ENCODE results near the gene NKIRAS1.

NKIRAS1 gene

DNA sequence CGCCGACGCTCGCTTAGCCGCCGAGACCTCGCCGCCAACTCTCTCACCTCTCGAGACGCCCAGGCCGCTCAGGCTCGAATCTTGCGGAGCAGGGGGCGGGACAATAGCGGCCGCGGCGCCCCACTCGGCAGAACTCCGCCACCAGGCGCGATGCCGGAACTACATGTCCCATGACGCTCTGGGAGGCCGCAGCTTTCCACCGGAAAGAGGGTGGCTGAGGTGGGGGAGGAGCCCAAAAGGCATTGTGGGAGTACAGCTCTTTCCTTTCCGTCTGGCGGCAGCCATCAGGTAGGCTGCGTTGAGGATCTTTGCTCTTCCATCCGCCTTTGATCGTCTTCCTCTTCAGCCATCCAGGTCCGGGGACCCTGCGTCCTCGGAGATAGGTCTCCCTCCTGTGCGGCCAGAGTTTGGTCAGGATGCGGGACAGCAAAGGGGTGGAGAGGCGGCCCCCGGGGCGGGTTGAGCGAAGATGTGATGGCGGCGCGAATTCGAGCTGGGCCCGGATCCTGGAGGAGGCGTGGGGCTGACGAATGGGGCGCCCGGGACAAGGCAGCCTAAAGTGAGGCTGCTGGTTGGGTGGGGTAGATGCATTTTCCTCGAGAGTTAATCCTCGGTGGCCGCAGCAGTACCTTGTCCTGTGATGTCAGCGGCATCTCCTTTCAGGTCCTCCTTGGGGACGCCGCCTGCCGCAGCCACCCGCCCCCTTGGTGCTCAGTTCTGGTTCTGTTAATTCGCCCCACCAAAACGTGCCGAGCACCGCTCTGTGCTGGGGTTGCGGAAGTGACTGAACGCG, at the start of gene NKIRAS1, which contains the start of gene RPL15:
TSS of gene NKIRAS1 (minus strand) at position 105 of the 793 bp plus-strand sequence. CDS start 6,086 bp downstream, outside the sequence.
TSS of gene RPL15 (plus strand) at position 247 of the 793 bp plus-strand sequence. CDS start 728 bp downstream, outside the sequence.
- DNase-seq, result peak; percentile 97 to 98 (median 98)

DNA sequence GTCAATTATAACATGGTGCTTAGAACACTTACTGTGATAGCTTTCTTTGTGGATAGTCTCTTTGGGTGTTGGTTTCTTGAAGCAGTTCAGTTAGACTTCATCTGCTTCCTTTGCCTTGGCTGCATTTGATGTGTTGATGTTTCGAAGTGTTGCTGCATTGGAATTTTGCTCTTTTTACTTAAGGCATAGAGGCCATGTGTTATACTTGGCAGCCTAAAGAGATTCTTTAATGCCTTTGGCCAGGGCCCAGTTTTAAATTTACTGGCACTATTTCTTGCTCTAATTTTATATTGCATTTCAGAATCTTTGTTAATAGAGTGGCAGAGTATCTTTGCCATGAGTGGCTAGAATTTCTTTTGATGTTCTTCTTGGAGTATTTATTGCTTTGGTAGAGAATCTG, 49.5 kb upstream of the NKIRAS1 start:
- DNase-seq, result no peak

DNA sequence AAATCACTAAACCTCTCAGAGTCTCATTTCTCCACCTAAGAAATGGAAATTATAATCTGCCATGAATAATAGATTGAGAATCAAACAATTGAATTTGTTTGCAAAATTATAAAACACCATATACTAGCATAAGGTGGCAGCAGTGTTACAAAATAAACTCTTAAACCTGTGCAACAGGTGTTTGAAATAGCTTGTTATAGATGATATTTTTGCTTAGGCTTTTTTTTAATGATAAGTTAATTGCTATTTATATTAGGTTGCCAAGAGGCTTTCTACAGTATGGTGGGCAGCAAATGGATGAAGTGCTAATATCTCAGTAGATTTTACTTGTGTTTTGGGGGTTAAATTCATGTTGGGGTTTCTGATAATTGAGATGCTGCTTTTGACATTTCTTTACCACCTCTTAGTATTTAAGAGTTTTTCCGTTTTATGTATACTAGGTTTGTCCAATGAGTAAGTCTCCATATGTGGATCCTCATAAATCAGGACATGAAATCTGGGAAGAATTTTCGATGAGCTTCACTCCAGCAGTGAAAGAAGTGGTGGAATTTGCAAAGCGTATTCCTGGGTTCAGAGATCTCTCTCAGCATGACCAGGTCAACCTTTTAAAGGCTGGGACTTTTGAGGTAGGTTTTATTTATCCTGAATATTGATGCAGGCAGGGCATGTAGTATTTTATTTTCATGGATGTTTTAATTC, 47.9 kb upstream of the NKIRAS1 start:
- DNase-seq, result no peak

GRCh38 chr3:23961913-23962312, 45.1 kb upstream of the NKIRAS1 start:
- DNase-seq, result no peak

GRCh38 chr3:23961066-23961465, 44.3 kb upstream of the NKIRAS1 start:
- no peak for DNase-seq

DNA sequence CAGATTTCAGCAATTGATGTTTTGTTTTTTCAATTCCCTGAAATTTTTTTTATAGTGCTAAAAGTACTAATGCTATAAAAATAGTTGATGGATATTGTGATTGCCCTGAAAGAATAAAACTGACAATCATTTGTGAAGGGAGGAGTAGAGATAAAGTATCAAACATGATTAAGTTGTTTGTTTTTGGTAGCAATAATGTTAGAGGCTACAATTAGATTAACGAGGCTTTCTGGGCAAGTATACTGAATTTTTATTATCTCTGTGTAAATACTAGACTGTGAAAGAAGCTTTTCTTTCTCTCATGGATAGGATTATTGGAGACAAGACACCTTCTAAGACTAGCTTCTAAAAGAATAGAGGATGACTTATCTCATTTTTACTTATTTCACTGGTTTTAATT, 43.9 kb upstream of the NKIRAS1 start:
- DNase-seq, result no peak

- DNase-seq, result peak in 2 of 3 donors; percentile 26 to 32
Measured at GRCh38 chr3:23959135-23959900, 42.5 kb upstream of the NKIRAS1 start.

- DNase-seq, result no peak
Measured at GRCh38 chr3:23956701-23957100, 39.9 kb upstream of the NKIRAS1 start.

DNA sequence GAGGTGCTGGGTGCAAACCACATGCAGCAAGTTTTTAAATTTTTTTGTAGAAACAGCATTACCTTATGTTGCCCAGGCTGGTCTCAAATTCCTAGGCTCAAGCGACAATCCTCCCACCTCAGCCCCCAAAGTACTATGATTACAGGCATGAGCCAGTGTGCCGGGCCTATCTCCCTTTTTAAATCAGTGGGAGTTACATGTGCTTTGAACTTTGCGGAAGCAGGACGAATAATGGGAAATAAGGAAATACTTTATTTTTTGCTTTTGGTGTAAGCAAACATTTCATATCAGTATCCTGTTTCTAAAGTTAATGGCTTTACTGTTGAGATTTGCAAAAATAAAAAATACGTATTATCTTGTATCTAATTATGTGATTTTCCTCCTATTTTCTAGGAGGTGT, 37.4 kb upstream of the NKIRAS1 start:
- DNase-seq, result no peak

- DNase-seq, result no peak
Measured at GRCh38 chr3:23953523-23953922, 36.7 kb upstream of the NKIRAS1 start.

- DNase-seq, result no peak
Measured at GRCh38 chr3:23952646-23953045, 35.9 kb upstream of the NKIRAS1 start.

DNA sequence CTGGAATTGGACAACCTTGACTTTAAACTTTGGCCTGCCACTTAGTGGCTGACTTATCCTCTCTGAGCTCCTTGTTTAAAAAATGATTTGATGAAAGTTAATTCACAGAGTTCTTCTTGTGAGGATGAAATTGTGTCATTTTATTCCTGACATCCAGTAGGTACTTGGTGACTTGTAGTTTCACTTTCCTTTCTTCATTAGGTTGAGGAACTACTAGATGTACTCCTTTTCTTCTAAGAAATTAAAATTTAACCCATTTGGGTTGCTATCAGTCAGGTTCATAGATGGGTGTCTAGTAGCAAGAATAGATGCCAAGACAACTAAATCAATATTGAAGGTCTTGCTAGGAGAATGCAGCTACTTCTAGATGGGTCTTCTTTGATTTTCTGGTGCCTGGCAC, 33.5 kb upstream of the NKIRAS1 start:
- DNase-seq, result peak; percentile 27 to 75 (median 61)

DNA sequence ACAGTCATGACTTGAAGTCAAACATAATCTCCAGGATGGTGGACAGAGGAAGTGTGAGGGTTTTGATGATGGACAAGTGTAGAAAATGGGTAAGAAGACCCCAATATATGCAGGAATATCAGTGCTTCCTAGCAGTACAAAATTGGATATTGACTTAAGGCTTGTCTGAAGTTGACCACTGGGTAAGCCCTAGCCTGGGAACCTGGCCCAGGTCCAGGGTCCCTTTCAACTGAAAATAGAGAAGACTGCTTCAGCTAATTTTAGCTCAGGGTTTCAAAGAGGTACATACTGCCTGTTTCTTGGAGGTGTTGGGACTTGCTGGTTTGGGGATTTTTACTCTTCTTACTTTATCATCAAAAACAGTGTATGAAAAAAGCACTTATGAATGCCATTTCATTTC, 33.0 kb upstream of the NKIRAS1 start:
- DNase-seq, result peak in 2 of 3 donors; percentile 18 to 32

DNA sequence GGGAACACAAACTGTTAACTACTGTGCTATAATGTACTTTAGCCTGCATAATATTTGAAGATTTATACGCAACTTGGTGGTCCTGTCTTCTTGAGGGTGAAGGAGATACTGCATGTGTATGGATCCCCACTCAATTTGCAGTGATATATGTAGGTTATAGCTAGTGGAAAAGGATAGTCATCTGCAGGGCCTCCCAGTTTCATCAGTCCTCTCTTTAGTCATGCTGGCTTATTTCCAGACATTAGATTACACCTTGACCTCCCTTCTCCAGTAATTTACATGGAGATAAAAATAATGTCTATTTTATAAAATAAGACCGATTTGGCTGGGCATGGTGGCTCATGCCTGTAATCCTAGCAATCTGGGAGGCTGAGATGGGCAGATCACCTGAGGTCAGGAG, 32.0 kb upstream of the NKIRAS1 start:
- DNase-seq, result no peak

DNA sequence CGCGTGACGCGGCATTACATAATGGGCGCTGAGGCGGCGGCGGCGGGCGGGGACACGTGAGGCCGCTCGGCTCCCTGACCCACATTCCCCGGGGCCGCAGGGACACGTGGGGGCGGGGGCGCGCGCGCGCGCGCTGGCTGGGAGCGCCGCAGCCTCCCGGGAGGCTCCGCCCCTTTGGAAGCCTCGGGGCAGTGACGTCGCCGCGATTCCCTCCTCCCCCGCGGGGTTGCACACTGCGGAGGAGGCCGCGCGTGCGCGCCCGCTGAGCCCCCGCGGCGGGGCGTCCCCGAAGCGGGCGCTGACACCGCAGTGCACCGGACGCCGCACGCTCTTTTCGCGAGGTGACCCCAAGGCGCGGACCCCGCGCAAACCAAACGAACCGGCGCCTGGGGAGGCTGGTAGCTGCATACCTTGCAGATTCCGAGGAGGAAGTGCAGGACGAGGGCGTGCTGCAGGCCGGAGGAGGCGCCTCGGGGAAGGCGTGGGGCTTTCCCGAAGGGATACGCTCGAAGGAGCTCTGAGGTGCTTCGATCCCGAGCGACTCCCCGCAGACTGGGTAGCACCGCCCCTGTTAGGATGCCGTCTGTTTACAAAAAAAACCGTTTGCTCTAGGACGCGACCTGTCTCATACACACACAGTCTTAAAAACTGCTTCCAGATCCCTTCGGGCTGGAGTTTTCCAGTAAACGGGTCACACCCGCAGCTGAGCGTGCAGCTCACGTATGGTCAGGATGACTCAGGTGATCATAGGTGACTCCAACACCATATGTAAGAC, 29.3 kb upstream of the NKIRAS1 start:
- peak; percentile 98 to 100 (median 99) for DNase-seq

- DNase-seq, result no peak
Measured at GRCh38 chr3:23945663-23945912, 28.8 kb upstream of the NKIRAS1 start.

- peak; percentile 90 to 96 (median 93) for DNase-seq
Measured at GRCh38 chr3:23944861-23945662, 28.3 kb upstream of the NKIRAS1 start, which contains the start of gene NR1D2. TSS of gene NR1D2 (plus strand) at chr3:23945286. CDS start at chr3:23945579, 293 bp downstream.

DNA sequence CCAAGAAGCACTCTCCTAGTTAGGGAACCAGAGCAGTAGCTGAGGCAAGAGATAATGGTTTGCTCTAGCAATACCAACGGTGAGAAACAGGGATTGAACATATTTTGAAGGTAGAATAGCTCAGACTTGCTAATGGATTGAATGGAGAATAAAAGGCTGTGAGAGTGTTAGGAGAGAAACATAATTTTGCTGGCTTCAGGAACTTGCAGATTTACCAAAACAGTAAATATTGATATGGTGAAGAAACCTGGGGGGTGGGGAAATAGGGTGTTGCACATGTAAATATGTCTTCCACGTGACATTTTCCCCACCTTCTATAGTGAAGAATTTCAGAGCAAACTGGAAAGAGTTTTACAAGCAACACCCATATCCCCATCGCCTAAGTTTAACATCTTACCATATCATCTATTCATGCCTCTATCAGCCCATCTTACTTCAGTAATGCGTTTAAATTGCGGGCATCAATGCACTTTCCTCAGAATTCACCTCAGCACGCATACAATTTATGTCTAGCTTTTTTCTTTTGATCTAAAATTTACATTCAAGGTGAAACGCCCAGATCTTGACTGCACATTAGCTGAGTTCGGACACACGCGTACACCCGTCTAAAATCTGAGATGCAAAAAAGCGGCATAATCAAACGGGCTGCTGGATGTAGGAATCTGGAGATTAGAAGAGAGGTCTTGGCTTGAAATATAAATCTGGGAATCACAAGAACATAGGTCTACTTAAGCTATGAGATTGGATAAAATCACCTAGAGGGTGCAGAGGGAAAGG, 27.4 kb upstream of the NKIRAS1 start:
- no peak for DNase-seq

GRCh38 chr3:23942546-23942945, 25.8 kb upstream of the NKIRAS1 start:
- DNase-seq, result no peak

GRCh38 chr3:23941440-23941839, 24.6 kb upstream of the NKIRAS1 start:
- no peak for DNase-seq

GRCh38 chr3:23940775-23941174, 24.0 kb upstream of the NKIRAS1 start:
- peak; percentile 27 to 53 (median 52) for DNase-seq

All from suppressor macrophage treated with lipopolysaccharide for 1 hour (primary cell).